ENCODE measurements around the gene CORO2B.

CORO2B gene

DNA sequence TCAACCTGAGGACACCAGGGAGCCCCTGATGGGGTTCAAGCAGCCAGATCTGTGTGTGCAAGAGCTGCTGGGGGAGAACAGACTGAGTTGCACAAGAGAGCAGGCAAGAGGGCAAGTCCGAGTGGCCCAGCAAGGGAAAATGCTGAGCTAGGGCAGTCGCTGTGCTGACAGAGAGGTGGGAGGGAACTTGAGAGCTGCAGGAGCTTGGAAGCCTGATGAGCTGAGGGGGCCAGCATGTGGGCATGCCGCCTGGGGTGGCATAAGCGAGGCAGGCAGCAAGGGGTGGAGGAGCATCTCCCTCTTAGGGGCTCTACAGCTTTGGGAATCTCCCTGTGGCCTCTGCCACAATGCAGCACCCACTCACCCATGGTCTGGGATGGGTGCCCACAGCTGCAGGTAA, 4.7 kb upstream of the CORO2B start:
- no peak for DNase-seq (ENCODE audit: low read depth)

DNA sequence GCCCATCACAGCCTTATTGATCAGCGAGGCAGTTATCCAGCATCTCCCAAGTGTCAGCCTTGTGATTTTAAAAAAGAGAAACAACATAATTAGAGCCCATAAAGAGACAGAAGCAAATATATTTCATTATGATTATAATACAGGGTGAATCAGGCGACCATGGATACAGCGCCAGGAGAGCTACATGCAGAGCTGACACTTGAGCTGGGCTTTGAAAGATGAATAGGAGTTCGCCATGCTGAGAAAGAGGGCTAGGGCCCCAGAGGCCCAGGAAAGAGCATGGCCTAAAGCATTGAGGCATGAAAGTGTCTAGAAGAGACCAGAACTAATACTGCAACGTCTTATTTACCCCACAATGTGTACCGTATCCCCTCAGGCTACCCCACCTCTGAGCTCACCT, 4.2 kb upstream of the CORO2B start:
- no peak for DNase-seq (ENCODE audit: low read depth)

DNA sequence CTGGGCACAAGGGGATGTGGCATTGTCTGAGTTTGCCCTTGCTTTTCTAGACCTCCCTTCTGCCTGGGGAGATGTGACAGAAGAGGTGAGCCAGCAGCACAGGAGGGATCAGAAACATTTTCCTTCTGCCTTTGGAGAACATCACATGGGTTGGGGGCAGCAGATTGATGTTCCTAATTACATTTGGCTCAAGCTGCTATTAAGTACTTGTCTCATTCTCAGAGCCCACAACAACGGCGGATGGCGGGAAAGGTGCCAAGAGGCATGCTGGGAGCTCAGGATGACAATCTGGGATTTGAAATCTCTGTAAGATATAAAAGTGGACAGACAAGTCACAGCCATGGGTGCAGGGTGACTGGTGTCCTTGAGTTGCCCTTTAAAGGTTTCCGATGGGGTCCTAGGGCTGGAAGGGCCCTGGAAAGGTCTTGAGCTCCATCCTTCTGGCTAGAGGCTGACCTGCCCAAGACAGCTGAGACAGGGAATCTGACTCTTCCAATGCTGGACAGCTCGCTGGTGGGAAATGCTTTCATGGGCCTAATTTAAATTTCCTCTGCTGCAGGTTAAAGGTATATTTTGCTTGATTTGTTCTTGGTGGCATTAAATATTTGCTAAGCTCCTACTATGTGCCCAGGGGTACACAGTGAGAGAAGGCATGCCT, 2.4 kb upstream of the CORO2B start:
- DNase-seq (ENCODE audit: low read depth): no peak

DNA sequence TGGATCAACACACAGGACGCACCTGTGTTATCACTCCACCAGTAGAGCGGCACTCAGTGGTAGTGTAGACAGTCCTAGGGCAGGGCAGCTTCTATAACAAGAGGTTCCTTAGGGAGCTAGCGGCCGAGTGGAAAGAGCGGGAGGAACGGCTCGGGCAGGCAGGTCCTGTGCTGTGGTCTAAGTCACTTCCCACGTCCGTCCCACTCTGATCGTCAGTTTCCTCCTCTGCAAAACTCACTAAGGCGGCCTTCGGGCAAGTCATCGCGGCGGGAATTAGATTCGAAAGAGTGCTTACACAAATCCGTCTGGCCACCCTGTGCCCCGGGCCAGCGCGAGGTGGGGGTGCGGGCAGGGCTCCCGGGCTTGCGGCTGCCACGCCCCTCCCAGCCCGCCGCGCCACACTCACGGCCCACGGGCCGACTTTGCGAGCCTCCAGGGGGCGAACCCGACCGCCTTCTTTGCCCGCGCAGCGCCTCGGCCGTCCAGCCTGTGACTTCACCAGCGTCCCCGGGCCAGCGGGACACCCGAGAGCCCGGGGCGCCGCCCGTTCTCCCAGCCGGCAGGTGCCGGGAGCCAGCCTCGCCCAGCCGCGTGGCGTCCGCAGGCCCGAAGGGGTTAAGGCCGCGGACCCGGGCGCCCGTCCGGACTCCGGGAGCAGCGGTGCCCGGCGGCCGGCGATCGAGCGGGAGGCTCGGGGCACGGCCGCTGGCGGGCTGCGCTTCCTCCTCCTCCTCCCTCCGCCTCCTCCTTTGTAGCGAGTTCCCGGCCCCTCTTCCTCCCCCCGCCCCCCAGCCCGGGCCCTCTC, 416 bp upstream of the CORO2B start:
- DNase-seq (ENCODE audit: low read depth): no peak

DNA sequence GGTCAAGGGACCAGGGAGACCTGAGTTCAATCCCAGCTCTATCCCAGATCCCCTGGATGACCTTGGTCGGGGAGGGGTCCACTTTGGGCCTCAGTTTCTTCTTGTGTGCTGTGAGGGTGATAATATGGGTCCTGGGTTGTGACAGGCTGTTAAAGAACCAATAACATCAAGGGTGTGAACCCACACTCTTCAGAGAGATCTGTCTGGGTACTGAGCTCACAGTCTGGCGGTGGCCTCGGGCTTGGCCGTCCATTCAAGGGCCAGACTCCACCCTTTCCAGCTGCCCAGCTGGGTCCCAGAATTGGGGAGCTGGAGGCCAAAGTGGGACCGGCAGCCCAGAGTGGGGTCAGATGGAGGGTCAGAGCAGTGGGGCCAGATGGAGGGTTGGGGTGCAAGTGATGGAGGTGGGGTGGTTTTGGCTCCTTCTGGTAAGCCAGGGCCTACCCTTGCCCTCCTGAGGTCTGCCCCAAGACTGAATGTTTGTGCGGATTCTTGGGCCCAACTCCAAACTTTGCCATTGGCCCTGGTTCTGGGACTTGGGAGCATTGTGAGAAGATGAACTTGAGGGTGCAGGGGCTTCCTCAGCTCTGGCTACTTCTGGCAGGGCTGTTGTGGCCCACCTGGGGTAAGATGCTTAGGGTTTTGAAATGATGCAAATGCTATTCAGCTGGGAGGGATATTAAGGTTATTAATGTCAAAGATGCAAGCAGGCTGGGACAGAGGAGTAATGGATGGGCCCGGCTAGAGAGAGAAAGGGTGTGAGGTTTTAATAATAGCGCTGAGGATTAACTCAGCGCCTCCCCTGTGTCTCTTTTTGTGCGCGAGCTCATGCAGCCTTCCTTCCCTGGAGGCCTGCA, 1.5 kb downstream of the CORO2B start:
- no peak for DNase-seq (ENCODE audit: low read depth)

DNA sequence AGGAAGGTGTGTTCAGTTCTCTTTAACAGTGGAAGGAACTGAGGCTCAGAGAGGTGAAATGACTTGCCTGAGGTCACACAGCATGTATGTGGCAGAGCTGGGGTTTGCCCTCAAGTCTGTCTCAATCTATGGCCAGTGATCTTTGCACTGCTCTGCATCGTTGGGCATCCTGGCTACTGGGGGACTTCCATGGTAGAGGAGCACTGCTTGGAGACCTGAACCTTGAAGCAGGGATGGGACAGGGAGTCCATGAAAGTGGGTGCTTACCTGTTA, 2.0 kb downstream of the CORO2B start:
- DNase-seq (ENCODE audit: low read depth): no peak

DNA sequence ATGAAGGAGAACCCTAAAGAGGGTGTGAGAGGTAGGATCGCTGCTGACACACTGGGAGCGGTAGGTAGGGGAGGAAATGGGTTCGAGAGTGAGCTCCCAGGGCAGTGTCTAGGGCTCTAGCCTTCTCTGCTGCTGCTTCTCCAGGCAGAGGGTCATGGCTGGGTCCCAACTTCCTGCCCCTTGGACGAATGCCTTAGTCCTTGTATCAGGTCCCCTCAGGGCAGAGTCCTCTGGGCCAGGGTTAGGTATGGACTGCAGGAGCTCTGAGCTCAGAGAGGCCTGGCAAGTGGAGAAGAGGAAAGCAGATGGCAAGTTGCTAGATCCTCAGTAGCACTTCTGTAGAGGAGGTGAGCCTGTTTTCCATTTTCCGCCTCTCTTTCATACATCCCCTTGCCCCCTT, 2.9 kb downstream of the CORO2B start:
- no peak for DNase-seq (ENCODE audit: low read depth)

DNA sequence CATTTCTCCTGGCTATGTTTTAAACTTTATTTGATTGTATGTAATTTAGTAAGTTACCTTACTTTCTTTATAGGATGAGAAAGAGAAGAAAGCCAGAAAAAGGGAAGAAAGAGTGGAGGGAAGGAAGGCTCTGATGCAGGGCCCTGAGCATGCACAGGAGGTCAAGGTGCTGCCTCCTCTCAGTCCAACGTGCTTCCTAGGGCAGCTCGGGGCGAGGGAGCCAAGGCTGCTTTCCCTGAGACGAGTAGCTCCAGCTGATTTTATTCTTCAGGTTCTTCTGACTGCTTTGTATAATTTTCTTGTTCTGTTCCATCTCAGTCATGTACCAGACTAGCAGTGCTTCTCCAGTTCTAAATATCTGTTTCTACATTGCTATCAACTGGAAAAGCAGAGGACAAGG, 3.4 kb downstream of the CORO2B start:
- DNase-seq (ENCODE audit: low read depth): no peak

DNA sequence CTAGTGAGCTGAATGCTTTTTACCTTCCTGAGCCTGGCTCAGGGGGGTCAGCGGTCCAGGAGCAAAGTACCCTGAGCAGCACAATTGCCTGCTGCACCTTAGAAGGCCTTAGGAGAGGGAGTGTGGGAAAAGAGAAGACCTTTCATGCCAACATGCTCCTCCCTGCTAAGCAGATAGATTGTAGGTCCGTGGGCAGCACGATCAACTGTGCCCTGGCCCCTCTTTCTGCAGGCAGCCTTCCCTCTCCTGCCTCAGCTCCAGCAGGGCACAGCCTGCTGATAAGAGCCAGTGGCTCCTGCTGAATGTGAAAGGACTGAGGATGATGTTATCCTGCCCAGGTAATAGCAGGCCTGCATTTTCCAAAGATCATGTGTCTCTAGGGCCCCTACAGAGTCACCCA, 4.1 kb downstream of the CORO2B start:
- no peak for DNase-seq (ENCODE audit: low read depth)

DNA sequence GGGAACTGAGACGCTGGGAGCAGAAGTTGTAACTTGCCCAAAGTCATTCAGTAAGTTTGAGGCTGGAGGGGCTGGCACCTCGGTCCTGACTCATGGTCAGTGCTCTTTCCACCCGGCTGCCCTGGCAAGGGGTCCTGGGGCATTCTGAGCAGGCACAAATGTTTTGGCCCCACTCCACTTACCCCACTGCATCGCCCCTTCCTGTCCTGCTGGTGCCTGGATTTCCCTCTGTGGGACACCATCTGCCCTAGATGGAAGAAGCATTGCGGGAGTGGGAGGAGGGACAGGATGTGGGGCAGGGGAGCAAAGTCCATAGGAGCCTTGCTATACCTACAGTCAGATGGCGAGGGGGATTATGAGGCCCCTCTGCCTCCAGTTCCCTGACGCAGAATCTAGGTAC, 4.5 kb downstream of the CORO2B start:
- DNase-seq (ENCODE audit: low read depth): no peak

DNA sequence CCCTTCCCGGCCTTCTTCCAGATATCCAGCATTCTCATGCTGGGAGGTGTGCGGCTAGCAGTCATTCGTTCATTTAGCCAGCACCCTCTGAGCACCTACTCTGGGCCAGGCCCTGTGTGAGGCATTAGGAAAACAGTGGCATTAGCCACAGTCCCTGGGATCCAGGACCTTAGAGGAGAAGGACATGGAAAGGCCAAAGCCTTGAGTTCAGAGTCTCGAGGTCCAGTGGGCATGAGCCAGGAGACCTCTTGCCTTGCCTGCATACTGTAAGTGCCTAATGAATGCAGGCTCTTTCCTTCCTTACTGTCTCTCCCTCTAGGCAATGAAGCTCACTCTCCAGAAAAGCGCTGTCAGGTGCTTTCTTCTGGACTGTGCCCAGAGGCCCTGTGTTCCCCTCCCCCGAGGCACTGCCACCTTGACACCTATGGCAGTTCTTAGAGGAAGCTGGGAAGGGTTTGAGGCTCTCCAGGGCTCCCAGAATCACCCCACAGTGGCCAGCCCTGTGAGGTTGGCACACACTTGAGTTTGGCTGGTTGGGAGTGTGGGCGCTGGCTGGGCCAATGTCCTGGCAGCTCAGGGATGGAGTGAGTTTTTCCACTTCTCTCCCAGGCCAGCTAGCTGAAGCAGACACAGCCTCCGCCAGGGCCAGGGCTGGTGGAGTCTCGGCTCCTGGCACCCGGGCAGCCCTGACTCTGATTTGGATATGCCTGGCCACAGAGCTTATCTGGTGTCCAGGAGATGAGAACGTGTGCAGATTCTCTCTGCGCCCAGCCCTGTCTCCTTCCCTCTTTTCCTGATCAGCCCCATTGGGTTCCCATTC, 5.4 kb downstream of the CORO2B start:
- no peak for DNase-seq (ENCODE audit: low read depth)

DNA sequence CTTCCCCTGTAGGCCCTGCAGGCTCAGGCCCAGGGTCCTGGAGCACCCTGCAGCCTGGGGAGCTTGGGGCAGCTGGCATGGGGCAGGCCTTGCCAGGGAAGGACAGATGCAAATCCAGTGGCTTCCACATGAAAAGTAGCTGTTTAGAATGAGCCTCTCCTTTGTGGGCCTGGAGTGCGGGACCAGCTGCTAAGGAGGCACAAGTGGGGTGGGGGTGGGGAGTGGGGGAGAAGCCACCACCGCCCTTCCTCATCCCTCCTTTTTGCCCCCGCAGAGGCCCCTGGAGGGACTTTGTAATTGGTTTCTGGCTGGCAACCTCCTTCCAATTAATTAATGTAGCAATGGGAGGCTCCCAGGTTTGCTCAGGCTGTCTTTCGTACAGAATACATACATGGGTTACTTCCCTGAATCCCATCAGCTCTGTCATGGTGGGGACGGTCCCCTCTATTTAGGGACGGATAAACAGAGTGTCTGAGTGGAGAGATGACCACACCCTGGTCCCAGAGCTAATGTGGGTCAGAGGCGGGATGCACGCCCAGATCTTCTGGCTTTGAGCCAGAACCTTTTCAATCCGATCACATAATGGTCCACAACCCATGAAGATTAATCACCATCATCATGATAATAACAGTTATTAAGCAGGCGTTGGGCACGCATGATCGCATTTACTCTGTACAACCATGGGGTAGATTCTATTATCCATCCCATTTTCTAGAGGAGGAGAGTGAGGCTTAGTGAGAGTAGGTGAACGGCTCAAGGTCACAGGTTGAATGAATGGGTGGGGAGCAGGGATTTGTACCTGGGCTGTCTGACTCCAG, 6.2 kb downstream of the CORO2B start:
- DNase-seq (ENCODE audit: low read depth): no peak

DNA sequence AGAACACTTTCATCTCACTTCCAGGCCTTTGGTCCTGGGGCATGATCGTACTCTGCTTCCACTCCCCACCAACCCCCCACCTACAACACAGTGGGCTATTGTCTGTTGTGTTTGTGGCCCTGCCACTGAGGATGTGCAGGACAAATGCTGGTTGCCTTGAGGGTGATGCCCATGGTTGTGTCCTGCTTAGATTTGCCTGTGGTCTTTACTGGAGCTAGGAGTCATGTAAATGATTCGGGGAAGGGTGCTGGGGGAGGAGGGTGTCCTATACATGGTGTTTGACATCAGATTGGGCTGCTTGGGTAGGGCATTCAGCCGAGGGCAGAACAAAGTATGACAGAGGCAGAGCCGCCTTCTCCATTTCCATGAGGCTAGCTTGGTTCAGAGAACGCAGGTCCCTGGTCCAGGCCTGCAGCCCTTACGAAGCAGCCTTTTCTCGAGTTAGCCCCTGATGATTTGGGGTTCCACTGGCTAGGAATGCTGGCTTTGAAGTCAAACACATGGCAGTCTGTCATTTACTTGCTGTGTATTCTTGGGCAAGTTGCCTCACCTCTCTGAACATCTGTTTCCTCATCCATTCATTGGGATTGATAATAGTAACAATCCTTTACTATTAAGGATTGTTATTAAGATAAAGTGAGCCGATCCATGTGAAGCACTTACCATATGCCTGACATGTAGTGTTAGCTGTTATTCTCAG, 6.9 kb downstream of the CORO2B start:
- no peak for DNase-seq (ENCODE audit: low read depth)

DNA sequence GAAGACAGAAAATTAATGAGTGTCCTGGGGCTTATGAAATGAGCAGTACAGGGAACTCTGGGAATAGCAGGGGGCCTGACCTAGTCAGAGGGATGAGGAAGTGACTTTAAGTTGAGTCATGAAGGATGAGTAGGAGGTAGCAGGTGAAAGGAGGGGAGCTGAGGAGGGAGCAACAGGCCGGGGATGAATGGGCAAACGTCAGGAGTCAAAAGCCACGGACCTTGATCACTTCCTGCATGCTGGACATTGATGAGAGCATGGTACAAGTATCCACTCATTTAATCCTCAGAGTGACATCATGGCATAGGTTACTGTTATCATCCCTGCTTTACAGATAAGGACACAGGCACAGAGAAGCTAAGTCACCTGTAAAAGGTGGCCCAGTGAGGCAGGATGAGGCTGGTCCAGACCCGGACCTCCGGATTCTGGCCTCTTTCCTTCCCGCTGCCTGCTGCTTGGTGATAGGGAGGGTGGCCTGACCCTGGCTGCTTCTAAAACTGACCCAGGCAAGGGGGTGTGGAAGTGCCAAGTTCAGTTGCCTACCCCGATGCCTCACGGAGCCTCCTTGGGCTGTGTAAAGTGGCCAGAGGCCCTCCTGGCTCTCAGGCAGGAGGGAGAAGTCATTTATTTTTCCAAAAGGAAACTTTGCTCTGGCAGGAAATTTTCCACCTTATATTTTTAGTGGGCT, 7.6 kb downstream of the CORO2B start:
- peak; percentile 82 for DNase-seq (ENCODE audit: low read depth)

DNA sequence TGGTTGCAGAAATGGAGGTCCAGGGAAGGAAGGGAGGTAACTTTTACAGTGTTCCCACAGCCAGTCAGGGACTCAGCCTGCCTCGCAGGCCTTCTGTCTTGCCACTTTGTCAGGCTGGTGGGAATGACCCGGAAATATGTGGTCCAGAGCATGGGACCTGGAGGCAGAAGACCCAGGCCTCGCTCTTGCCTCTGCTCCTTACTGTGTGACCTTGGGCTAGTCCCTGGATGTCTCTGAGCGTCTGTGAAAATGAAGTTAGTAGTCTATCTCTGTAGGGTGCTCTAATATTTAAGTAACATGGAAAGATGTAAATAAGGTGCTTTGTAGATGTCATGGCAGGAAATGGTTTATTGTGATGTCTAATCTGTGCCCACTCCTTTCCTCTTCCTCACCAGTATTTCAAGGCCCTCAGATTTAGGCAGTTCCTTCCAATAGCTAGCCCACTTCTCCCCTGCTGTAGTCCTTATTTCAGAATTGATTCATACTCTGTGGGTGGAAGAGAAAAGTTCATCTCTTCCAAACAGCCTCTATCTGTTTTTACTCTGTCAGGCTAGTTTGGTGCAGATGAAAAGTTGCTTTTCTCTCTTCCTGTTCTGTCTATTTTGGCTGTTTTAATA, 9.1 kb downstream of the CORO2B start:
- DNase-seq (ENCODE audit: low read depth): no peak

DNA sequence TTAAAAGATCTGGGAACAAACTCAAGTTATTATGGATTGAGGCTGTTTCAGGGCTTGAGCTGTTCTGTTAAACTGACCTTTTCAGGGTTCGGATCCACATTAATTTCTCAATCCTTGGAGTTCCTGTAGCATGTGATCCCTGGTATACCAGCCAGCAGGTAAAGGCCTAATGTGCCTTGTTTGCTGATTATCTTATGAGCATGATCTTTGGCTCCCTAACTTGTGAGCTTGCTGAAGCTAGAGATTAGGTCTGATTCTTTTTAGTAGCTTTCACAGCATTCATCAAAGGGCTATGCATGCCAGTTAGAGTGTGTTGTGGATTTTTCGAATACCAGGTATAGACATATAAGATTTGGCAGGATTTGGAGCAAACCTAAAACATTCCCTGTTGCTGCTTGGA, 10.3 kb downstream of the CORO2B start:
- DNase-seq (ENCODE audit: low read depth): no peak

DNA sequence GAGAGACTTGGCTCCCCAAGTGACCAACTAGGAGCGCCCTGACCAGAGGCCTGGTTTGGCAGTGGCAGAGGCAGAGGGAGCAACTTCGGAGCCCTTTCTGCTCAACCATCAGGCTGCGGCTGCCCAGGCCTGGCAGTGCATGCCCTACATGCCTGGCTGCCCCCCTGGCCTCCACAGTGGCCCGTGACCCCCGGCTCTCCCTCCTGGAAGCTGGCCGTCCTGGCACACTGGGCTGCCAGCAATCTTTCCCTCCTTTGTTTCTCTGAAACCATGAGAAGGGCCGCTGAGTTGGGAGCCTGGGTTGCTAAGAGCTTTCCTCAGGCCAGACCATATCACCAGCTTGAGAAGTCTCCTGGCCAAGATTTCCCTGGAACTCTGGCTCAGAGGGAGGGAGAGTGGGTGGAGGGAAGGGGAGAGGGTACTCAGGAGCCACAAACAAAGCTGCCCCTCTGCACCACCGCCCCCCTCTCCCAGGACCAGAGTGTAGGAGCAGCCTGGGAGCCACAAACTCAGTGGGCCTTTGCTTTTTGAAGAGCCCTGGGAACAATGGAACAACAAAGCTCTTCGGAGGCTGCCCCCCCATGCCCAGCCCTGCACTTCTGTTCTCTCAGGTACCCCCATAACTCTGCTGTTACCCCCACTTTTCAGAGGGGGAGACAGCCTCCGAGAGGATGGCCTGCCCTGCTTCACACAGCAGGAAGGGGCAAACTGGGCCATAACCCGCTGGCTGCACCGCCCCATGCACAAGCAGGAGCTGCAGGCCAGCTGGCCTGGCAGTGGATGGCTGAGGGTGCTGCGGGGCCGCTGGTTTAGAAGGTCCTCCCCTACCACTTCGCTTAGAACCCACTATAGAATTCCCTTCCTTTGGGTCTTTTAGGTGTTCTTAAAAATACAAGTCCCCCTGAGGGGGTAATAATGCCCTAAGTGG, 11.3 kb downstream of the CORO2B start:
- DNase-seq (ENCODE audit: low read depth): no peak

DNA sequence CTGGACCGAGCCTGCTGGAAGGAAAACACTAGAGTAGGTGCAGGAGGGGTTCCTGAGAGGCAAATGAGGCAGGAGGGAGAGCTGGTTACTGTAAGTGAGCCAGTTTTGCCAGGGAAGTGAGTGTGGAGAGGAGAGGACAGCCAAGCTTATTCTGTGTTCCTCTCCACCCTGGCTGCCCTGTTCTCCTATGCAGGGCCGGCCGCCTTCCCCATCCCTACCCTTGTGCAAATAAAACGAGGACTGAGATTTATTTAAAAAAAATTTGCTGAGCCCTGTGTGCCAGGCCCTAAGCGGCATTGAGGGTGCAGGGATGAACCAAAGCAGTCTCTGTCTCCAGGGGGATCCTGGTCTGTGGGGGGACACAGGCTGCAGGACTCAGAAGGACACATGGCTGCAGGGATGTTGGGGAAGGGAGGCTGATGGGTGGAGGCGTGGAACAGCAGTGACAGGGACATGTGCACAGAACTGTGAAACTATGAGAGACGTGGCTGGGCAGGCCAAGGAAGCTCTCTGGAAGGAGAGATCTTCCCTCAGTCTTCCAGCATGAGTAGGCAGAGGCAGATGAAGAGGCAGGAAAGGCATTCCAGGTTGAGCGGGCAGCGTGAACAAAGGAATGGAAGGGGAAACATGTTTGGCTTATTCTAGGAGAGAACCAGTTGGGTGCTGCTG, 12.1 kb downstream of the CORO2B start:
- DNase-seq (ENCODE audit: low read depth): no peak

Data from HS-5 (cell line).